Astrocyte of the cerebellum (primary cell): ENCODE results near the gene AGXT.
"Not testable (repeated sequence)": the region's sequence is repeated elsewhere in the genome, so short reads cannot be mapped to it uniquely, and the experiment has no call there.

ENCODE experiments used
- DNase-seq: peaks from one replicate; pipeline ENCODE4 v3.0.0-alpha.2; 2011; ENCODE audit warnings: low read depth
- H3K4me3 ChIP-seq: 2 replicates; pipeline ENCODE4 v1.5.1; 2011; ENCODE audit warnings: mild to moderate bottlenecking, low read depth, low read length, moderate library complexity
- in situ Hi-C: cut with HindIII; loops from 2 replicates; pipeline ENCODE4 v1.10.0; 2017; ENCODE audit warnings: low sequenced_read_pairs
- TF ChIP-seq, protein P1 (sequence below): IDR thresholded peaks from 2 replicates; pipeline ENCODE4 v1.5.1; 2012; ENCODE audit warnings: low read length, low read depth, moderate library complexity, mild to moderate bottlenecking; ENCODE audit errors: missing control alignments

AGXT gene

DNA sequence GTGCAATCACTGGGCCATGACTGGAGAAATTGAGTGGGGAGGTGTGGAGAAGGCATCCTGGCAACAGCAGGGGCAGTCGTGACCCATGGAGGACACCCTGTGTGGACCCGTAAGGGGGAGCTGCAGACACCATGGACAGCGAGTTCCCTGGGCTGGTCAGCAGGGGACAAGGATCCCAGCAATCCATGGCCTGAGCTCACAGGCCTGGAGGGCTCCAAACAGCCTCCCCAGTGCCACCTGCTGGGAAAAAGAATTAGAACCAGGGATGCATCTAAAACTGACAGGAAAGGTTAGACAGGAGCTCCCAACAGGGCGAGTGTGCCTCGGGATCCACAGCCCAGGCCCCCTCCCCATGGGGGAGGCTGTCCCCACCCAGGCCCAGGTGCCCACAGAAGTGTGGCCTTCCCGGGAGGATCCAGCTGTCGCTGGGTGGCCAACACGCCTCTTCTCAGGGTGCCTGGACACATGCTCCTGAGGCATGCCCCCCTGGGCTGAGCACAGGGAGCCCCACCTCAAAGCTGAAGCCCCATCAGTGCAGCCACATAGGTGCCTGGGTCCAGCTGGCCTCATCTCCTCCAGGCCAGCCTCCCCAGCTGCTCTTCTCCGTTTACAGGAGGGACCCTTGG, 28.1 kb upstream of the AGXT start:
- TF ChIP-seq, protein P1, sequence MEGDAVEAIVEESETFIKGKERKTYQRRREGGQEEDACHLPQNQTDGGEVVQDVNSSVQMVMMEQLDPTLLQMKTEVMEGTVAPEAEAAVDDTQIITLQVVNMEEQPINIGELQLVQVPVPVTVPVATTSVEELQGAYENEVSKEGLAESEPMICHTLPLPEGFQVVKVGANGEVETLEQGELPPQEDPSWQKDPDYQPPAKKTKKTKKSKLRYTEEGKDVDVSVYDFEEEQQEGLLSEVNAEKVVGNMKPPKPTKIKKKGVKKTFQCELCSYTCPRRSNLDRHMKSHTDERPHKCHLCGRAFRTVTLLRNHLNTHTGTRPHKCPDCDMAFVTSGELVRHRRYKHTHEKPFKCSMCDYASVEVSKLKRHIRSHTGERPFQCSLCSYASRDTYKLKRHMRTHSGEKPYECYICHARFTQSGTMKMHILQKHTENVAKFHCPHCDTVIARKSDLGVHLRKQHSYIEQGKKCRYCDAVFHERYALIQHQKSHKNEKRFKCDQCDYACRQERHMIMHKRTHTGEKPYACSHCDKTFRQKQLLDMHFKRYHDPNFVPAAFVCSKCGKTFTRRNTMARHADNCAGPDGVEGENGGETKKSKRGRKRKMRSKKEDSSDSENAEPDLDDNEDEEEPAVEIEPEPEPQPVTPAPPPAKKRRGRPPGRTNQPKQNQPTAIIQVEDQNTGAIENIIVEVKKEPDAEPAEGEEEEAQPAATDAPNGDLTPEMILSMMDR = peak; percentile 67
- DNase-seq = peak; percentile 20
- in situ Hi-C loops = loop anchor here (10.0 kb wide), 2 partner anchors 104 to 184 kb away; no protein-coding TSS in a partner anchor
- no peak overlapping the region for H3K4me3 ChIP-seq

DNA sequence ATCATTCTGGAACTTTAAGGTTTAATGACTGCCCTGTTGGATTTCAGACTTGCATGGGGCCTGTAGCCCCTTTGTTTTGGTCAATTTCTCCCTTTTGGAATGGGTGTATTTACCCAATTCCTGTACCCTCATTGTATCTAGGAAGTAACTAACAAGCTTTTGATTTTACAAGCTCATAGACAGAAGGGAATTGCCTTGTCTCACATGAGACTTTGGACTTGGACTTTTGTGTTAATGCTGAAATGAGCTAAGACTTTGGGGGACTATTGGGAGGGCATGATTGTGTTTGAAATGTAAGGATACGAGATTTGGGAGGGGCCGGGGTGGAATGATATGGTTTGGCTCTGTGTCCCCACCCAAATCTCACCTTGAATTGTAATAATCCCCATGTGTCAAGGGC, 22.3 kb upstream of the AGXT start:
- in situ Hi-C loops = loop anchor here (5.0 to 10.0 kb wide), 3 partner anchors 98 to 236 kb away; no protein-coding TSS in a partner anchor
- DNase-seq, H3K4me3 ChIP-seq: not testable (repeated sequence)

DNA sequence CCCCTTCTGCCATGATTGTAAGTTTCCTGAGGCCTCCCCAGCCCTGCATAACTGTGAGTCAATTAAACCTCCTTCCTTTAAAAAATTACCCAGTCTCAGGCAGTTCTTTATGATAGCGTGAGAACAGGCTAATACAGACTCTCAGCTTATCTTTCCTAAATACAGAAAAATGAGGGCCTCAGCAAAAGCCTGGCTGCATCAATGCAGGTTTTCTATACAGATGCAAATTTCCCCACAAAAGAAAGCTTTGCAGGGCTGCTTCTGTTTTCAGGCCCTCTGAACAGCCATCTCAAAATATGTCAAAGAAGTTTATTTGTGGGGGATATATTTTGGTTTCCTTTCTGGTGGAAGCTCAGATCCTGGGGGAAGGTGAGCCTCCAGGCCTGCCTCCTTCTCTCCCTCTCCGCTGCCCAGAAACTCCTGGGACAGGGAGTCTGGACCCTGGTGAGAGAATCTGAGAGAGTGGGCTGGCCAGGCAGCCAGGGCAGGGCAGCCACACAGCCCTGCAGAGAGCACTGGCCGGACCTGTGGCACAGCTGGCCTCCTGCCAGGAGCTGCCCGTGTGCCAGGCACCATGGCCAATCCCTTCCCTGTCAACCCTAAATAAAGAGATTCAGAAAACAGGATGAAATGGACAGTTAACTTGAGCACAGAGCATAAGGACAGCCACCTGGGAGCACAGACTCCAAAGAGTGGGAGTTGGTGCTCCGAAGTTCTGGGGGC, 21.6 kb upstream of the AGXT start:
- TF ChIP-seq, protein P1 = no peak
- in situ Hi-C loops = loop anchor here (5.0 to 10.0 kb wide), 3 partner anchors 98 to 235 kb away; no protein-coding TSS in a partner anchor
- no peak for DNase-seq

GRCh38 chr2:240847817-240848216, 20.8 kb upstream of the AGXT start:
- no peak for DNase-seq

More for the DNA sequence above, 21.6 kb upstream of the AGXT start:
- no peak overlapping the region for H3K4me3 ChIP-seq

GRCh38 chr2:240848900-240849680, 19.5 kb upstream of the AGXT start:
- no peak overlapping the region for H3K4me3 ChIP-seq
- TF ChIP-seq, protein P1 = no peak
- in situ Hi-C loops = loop anchor here (5.0 to 10.0 kb wide), 3 partner anchors 96 to 233 kb away; no protein-coding TSS in a partner anchor
- DNase-seq = no peak

More at GRCh38 chr2:240847817-240848216, 20.8 kb upstream of the AGXT start:
- no peak overlapping the region for H3K4me3 ChIP-seq
- in situ Hi-C loops = loop anchor here (5.0 to 10.0 kb wide), 3 partner anchors 97 to 234 kb away; no protein-coding TSS in a partner anchor
- TF ChIP-seq, protein P1 = no peak

GRCh38 chr2:240850026-240850425, 18.6 kb upstream of the AGXT start:
- H3K4me3 ChIP-seq = no peak overlapping the region
- DNase-seq = no peak
- in situ Hi-C loops = no loop called here
- TF ChIP-seq, protein P1 = no peak
